Occipital lobe (tissue), 2 donors: ENCODE results near the gene TIGD6. TPM values are rescaled to one million over a fixed set of nuclear protein-coding genes. Genes with fewer than 3 reads are reported as not detected.
A peak's percentile ranks its signal among the peaks of the same experiment; 100 is the strongest.
"Not testable (repeated sequence)": the region's sequence is repeated elsewhere in the genome, so short reads cannot be mapped to it uniquely, and the experiment has no call there.

Experiments
- DNase-seq: peaks from one replicate; lab custom pipeline; 2025; lab: John Stamatoyannopoulos, UW
- total RNA-seq: library from RNA; depleted of rRNA; stranded (reverse); fragments of >200 nt; gene quantifications from one replicate; pipeline ENCODE4 v1.2.3, GENCODE V29; 2014

The TIGD6 gene
- total RNA-seq = 5.1 TPM

DNA sequence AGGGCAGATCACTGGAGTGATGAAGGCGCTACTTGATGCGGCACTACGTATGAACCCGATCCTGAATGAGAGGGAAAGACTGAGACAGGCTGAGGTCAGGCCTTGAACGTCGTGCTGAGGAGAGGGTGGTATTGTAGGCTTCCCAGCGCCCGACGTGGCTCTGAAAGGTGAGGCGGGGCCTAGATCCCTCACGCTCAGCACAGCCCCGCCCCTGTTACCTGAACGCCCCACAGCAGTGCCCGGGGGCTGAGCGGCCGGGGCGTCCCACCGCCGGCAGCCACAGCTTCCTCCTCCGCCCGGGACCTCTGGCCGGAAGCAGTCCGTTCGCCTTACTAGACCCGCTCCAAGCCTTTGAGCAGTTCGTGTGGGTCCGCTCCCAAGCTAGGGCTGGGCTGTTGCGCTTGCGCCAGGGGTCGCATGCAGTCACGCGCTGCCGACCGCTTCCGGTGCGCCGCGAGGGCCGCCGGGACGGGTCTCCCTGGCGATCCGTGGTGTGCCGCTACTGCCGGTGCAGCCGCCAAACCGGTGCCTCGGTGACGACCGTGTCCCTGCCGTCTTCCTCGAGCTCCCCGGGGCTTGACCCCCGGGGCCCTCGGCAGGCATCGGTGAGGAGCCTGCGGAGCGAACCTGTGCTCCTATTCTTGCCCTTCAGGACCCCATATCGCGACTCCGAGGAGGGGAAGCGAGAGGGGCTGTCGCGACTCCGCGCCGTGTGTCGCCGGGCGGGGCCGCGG lies at the start of gene TIGD6, which contains the start of gene HMGXB3:
Gene TIGD6 (minus strand): TSS at position 399 of the 734 bp plus-strand sequence. CDS start 4,306 bp downstream, outside the sequence.
Gene HMGXB3 (plus strand): TSS at position 484 of the 734 bp plus-strand sequence. CDS start 4,114 bp downstream, outside the sequence.
- DNase-seq = peak; percentile 90

DNA sequence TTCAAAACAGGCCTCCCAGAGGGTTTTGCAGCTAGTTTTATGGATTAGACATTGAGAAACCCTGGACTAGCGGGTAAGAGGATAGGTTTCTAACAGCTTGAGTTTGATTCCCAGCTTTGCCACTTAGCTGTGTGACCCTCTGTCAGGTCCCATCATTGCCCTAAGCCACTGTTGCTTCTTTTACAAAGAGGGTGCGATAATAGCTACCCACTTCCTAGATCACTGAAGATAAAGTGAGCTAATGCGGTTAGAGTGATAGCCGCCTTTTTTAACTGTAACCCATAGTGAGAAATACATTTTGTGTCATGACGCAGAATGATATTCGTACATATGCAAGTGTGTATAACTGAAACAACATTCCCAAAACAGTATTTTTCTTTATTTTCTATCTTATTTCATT lies 45.6 kb upstream of the TIGD6 start:
- no peak for DNase-seq

DNA sequence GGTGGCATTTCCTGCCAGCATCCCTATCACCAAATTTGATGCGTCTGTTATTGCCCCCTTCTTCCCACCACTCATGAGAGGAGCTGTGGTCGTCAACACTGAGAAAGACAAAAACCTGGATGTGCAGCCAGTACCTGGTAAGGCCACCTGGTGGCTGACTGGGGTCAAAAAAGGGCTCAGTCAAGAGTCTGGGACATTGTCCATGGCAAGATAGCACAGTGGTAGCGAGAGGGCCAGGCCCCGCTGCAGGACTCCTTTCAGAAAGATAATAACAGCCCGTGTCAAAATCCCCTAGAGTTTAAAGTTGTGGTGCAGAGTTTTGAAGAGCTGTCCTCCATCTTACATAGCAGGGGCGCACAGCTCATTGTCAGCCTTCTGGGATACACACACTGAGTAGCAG lies 45.1 kb upstream of the TIGD6 start:
- no peak for DNase-seq

DNA sequence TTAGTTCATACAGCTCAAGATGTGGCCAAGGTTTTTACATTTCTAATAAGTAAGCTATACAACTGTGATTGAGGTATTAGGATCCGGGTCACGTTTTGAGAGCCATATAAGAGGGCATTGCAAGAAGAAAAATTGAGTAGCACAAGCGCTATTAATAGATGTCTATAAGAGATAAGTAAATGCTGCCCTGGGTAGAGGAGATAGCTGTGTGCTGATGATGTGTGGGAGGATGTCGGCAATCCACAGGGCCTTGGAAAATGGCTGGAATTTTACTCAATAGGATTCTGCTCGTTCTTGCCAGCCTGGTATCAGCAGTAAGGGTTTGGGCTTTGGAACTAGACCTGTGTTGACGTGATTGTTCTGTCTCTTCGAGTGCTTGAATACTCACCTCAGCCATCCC lies 44.3 kb upstream of the TIGD6 start:
- no peak for DNase-seq

DNA sequence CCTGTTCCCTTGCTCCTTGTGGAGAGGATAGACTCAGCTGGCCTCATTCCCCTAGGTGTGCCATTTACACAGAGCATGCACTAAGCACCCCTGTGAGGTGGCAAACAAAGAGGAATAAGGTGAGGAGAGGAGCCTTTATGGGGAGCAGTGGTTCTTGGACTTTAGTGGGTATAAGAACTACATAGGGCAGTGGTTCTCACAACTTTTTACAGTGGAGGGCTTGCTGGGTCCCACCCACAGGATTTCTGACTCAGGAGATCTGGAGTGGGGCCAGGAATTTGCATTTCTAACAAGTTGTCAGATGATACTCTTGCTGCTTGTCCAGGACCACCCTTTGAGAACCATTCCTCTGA lies 43.9 kb upstream of the TIGD6 start:
- DNase-seq = no peak

DNA sequence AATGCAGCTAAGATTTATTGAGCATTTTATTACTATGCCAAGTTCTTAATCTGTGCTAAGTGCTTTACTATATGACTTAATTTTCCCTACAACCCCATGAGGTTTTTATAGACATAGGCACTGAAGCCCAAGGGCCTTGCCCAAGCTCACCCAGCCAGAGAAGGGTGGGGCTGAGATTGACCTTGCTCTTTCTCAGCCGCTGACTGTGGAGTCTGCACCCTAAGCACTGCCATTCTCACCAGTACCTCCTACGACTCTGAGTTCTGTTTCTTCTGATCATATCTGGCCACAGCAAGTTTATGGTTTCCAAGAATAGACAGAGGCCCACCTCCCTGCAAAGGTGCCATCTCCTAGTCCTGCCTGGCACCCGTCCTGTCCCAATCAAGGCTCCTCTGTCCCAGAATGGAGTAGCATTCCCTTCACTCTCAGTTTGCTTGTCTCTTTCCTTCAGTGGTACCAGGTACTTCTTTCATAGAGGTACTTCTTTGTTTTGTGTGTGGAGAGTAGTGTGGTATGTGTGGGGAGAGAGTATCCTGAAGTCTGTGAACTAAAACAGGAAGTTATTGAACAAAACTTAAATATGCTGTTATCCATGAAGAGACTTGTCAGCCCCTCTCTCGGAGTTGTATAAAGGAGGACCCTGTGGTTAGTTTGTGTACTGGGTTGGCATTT lies 43.3 kb upstream of the TIGD6 start:
- no peak for DNase-seq

DNA sequence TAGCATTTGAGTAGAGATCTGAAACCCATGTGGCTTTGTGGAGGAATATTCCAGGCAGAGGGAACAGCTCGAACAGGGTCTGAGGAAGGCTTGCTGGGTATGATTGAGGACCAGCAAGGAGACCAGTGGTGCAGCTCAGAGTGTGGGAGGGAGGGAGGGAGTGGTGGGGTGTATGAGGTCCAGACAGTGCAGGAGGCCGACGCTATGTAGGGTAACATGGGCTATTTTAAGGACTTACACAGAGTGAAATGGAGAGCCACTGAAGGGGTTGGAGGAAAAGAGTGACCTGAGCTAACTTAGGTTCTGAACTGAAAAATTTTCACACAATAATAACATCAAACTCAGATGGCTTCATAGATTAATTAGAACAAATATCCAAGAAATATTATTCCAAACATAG lies 42.0 kb upstream of the TIGD6 start:
- no peak for DNase-seq

DNA sequence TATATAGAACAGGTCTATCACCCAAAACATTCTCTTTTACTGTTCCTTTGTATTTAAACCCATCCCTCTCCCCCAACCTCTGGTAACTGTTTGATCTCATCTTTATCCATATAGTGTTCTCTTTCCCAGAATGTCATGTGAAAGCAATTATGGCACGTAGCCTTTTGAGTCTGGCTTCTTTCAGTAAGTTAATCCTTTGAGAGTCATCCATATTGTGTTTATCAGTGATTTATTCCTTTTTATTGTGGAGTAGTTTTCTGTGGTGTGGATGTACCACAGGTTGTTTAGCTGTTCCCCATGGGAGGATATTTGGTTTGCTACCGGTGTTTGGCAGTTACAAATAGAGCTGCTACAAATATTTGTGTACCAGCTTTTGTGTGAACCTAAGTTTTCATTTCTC lies 38.1 kb upstream of the TIGD6 start:
- no peak for DNase-seq

DNA sequence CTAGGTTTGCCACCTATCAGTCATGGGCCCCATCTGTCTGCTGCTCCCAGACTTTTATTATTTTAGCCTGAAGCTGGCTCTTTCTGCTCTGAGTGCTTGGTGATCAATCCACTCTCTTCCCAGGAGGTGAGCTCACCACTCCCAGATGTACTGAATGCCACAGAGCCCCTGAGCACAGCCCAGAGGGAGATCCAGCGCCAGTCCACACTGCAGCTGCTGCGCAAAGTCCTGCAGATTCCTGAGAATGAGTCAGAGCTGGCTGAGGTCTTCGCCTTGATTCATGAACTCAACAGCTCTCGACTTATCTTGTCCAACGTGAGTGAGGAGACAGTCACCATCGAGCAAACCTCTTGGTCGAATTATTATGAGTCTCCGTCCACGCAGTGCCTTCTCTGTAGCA lies 36.1 kb upstream of the TIGD6 start:
- no peak for DNase-seq

DNA sequence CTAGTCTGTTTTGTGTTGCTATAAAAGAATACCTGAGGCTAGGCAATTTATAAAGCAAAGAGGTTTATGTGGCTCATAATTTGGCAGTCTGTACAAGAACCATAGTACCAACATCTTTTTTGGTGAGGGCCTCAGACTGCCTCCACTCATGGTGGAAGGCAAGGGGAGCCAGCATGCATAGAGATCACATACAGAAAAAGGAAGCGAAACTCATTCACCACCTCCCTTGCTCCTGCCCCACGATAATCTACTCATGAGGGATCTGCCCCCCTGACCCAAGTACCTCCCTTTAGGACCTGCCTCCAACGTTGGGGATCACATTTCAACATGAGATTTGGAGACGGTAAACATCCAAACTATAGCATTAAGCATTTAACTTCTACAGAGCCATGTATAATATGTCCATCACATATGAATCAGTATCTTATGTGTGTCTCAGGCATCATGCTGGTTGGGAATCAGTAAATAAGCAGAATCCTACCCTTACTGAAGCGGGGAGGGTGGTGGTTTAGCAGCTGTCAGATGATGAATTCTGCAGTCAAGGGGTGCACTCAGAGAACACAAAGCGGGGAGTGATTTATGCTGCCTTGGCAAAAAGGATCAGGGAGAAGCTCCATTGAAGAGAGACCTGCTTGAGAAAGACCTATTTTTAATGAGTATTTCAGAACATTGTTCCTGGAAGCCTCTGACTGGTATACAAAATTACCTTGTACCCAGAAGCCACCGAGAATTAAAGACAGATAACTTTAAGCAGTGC lies 34.9 kb upstream of the TIGD6 start:
- no peak for DNase-seq

DNA sequence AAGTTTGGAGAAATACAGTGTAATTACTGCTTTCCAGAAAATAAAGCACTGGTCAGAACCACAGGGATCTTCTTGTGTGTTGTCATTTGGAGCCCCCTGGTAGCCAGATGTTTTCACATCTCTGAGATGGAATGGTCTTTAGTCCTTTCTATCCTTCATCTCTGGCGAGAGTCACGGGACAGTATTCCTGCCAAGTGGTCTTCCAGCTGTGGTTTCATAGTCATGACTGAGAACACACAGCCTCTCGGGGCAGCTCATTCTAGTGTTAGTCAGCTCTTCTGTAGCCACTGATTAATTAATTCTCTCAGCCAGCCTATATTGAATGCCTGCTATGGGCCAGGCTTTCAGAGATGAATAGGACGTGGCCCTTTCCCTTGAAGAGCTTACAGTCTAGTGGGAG lies 34.2 kb upstream of the TIGD6 start:
- DNase-seq = no peak

DNA sequence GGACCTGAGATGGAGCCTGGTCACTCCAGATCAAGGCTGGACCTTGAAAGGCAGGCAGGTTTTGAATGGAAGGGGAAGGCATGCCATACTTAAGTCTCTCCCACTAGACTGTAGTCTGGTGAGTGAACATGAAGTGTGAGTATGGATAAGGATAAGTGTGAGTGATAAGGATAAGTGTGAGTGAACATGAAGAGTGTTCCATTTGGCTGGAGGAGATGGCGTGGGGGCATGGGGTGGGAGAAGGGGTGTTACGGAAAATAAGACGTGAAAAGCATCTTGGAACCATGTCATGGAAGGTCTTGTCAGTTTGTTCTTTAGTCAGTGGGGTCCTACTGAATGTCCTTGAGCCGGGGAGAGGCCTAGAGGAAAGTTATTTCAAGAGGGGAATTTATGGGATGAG lies 32.9 kb upstream of the TIGD6 start:
- DNase-seq = no peak

DNA sequence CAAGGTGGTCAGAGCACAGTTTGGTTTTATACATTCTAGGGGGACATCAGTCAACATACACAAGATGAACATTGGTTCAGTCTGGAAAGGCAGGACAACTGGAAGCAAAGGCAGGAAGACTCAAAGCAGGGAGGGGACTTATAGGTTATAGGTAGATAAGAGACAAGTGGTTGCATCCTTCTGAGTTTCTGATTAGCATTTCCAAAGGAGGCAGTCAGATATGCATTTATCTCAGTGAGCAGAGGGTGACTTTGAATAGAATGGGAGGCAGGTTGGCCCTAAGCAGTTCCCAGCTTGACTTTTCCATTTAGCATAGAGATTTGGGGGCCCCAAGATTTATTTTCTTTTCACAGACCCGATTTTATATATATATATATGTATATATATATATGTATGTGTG lies 27.6 kb upstream of the TIGD6 start:
- DNase-seq = not testable (repeated sequence)

DNA sequence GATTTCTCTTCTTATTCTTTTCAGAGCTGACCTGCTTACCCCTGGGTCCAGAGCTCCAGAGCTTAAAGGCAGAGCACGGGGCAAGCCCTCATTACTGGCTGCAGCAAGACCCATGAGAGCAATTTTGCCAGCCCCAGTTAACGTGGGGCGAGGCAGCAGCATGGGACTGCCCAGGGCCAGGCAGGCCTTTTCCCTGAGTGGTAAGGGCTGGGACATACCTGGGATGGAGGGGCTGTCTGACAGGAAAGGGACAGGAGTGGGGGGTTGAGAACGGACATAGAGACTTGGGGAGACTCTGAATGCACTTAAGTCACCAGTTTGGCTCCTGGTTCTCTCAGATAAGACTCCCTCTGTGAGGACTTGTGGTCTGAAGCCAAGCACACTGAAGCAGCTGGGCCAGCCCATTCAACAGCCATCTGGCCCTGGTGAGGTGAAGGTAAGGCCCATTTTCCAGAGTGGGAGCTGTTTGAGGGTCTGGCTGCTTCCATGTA lies 26.3 kb upstream of the TIGD6 start:
- DNase-seq = no peak

DNA sequence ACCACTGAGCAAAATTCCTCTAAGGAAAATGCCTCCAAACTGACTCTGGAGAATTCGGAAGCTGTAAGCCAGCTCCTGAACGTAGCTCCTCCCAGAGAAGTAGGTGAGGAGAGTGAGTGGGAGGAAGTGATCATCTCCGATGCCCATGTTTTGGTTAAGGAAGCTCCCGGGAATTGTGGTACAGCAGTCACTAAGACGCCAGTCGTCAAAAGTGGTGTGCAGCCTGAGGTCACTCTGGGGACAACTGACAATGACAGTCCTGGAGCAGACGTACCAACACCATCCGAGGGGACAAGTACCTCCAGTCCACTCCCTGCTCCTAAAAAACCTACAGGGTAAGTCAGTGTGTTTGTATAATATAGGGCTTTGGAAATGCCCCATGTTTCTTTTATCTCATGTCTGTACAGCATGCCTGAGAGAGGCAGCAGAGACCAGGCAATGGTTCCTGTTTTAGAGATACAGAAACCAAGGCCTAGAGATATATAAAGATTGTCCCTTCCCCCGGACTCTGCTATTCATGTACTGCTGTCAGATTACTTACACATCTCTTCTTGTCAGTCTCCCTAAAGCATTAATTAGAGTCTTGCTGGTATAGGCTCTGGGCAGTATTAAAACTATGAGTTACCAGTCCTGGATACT lies 24.0 kb upstream of the TIGD6 start:
- no peak for DNase-seq

DNA sequence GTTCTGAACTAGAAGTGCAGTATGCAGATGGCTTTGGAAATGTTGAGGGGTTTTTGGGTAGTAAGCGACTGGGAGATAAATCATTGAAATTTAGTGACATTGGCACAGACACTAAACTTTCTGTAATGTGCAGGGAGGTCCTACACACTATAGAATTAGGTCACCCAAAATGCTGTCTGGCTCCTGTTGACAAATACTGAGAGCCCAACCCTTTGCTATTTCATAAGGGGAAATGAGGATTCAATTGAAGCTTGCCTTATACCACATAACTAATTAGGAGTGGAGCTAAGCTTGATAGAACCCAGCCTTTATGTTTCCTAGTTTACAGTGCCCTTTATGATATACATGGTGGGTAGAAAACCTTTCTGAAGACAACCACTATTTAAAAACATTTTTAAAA lies 22.7 kb upstream of the TIGD6 start:
- no peak for DNase-seq

DNA sequence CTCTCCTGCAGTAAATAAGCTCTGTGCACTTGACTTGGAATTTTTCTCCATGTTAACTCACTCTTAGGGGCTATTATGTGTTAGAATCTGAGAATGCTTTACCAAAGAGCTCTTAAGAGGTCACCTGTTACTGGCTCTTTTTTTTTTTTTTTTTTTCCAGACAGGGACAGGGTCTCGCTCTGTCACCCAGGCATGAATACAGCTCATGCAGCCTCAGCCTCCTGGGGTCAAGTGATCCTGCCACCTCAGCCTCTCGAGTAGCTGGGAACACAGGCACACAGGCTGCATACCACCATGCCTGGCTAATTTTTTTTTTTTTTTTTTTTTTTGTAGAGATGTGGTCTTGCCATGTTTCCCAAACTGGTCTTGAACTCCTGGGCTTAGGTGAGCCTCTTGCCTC lies 22.2 kb upstream of the TIGD6 start:
- no peak for DNase-seq

DNA sequence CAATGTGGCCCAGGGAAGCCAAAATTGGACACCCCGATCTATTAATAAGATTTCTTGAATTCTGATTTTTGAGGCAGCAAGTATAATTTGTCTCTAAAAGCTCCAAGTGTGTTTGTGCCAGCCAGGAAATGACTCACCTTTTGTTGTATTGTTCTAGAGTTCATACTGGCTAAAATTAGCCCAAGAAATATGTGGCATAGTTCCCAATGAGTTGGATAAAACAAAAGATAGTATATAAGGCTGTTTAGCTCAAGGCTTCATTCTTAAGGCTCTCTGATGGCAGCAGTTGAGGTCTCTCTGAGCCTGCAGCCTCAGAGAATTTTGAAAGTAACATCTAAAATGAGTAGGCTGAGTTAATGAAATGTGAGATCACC lies 21.7 kb upstream of the TIGD6 start:
- no peak for DNase-seq

DNA sequence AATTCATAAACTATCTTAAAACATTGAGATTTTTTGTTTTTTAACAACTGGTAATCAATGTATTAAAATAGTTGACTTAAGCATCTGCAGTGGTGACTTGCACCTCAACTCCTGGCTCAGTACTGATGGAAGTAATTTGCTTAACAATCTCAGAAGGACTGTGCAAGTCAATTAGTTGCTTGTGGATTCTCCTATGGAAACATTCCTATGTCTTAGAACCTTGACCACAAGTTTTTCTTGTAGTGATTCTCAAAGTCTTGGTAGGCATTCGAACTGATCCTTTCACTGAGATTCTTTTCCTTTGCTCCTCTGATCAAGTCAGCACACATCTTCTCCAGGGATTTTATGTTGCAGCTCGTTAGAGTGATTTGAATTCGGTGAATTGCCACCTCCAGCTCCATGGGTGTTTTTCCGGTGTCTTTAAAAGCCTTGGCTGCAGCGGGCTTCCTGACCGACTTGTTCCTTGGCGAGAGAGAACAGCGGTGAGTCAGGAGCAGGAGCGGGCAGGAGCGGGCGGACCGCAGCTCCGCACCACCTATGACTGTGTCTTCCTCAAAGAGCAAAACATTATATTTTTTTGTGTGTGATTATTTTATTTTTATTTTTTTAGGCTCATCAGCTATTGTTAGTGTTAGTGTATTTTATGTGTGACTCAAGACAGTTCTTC lies 21.2 kb upstream of the TIGD6 start:
- peak; percentile 43 for DNase-seq

DNA sequence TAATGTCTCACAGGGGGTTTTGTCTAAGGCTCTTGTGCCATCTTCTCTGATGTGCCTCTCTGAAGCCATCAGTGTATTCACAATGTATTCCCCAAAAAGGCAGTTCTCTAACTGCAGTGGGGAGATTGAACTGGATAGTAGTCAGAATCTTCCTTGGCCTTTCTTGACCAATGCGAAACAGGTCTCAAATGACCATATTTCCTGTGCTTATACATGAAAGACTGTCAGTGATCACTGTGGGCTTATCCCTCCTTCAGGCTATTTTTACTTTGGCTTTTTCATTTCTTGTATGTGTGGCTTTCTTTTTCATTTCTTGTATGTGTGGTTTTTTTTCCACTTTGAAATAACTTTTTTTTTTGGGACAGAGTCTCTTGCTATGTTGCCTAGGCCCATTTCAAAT lies 19.8 kb upstream of the TIGD6 start:
- DNase-seq = no peak

DNA sequence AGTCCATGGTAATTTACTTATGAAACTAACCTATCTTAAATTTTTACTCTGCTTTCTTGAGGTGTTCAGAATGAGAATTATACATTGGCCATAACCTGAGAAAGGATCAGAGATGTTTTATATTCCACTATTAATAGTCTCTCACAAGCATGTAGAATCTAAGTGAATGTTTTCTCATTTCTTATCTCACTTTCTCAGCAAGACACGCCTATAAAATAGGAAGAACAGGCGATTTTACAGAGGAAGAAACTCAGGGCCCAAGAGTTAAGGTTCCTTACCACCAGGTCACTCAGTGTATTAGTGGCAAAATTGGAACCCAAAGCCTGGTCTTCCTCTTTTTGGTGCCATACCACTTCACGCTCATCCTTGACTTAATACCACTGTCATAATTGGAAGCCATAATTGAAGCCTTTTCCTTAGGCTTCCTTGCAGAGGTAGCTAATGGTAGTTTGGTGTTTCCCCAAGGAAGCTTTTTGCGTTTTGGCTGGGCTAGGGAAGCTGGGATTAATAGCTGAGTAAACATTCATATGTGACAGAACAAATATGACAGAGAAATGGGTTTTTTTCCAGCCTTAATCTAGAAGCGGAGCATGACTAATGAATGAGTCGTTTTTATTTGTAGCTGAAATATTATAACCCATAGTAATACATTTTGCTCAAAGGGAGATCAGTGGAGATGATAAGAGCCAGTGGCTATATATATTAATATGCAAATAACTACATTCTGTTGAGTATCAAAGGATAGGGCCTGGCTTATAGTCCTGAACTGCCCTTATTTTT lies 17.0 kb upstream of the TIGD6 start:
- no peak for DNase-seq
